Neural progenitor cell (in vitro differentiated cells): Measurements from ENCODE around the gene SERPINB11. TPM values are rescaled to one million over a fixed set of nuclear protein-coding genes. Genes with fewer than 3 reads are reported as not detected.

Experiments used
- DNase-seq: peaks from one replicate; pipeline ENCODE4 v3.0.0-alpha.2; 2016; ENCODE audit warnings: low spot score
- H2AFZ ChIP-seq: fragments of 200-600 bp; sonication (generic); replicated peaks from 2 replicates; pipeline ENCODE4 v1.6.1; 2016; ENCODE audit warnings: antibody characterized with exemption
- H3F3A ChIP-seq: fragments of 200-600 bp; sonication (generic); 2 replicates; pipeline ENCODE4 v1.6.1; 2016; ENCODE audit warnings: antibody characterized with exemption, low read depth
- H3K27ac ChIP-seq: fragments of 200-600 bp; sonication (generic); 2 replicates; pipeline ENCODE4 v1.5.1; 2016; ENCODE audit warnings: mild to moderate bottlenecking
- H3K27me3 ChIP-seq: fragments of 200-600 bp; sonication (generic); 2 replicates; pipeline ENCODE4 v1.6.1; 2016; ENCODE audit warnings: mild to moderate bottlenecking, moderate library complexity
- H3K36me3 ChIP-seq: fragments of 200-600 bp; sonication (generic); 2 replicates; pipeline ENCODE4 v1.5.1; 2016
- H3K4me1 ChIP-seq: fragments of 200-600 bp; sonication (generic); 2 replicates; pipeline ENCODE4 v1.6.1; 2016; ENCODE audit warnings: mixed run types
- H3K4me2 ChIP-seq: fragments of 200-600 bp; sonication (generic); 2 replicates; pipeline ENCODE4 v1.6.1; 2016
- H3K4me3 ChIP-seq: fragments of 200-600 bp; sonication (generic); 2 replicates; pipeline ENCODE4 v1.5.1; 2016
- H3K79me2 ChIP-seq: fragments of 200-600 bp; sonication (generic); 2 replicates; pipeline ENCODE4 v1.6.1; 2016; ENCODE audit warnings: low read depth
- H3K9ac ChIP-seq: fragments of 200-600 bp; sonication (generic); 2 replicates; pipeline ENCODE4 v1.6.1; 2016
- H3K9me3 ChIP-seq: fragments of 200-600 bp; sonication (generic); 2 replicates; pipeline ENCODE4 v1.5.1; 2016; ENCODE audit warnings: low read depth
- H4K20me1 ChIP-seq: fragments of 200-600 bp; sonication (generic); 2 replicates; pipeline ENCODE4 v1.6.1; 2016; ENCODE audit warnings: low read depth
- H3K27ac Mint-ChIP-seq: 3 replicates; pipeline ENCODE4 v1.8.0; 2021; ENCODE audit warnings: mixed read lengths
- H3K27me3 Mint-ChIP-seq: 2 replicates; pipeline ENCODE4 v1.8.0; 2022; ENCODE audit warnings: low read depth, mild to moderate bottlenecking, inconsistent platforms, moderate library complexity, mixed read lengths; ENCODE audit not compliant: insufficient read depth
- H3K36me3 Mint-ChIP-seq: 3 replicates; pipeline ENCODE4 v1.8.0; 2021; ENCODE audit warnings: mixed read lengths
- H3K4me1 Mint-ChIP-seq: 3 replicates; pipeline ENCODE4 v1.8.0; 2021; ENCODE audit warnings: mixed read lengths
- H3K4me3 Mint-ChIP-seq: 3 replicates; pipeline ENCODE4 v1.8.0; 2021; ENCODE audit warnings: mild to moderate bottlenecking, moderate library complexity, mixed read lengths
- H3K9me3 Mint-ChIP-seq: 3 replicates; pipeline ENCODE4 v1.8.0; 2020; ENCODE audit warnings: mixed read lengths
- CTCF ChIP-seq: fragments of 200-600 bp; sonication (generic); IDR thresholded peaks from 2 replicates; pipeline ENCODE4 v1.5.1; 2017; ENCODE audit warnings: antibody characterized with exemption, mild to moderate bottlenecking
- EZH2 ChIP-seq: fragments of 200-600 bp; sonication (generic); IDR thresholded peaks from 2 replicates; pipeline ENCODE4 v1.6.1; 2017; ENCODE audit warnings: antibody characterized with exemption, mild to moderate bottlenecking, moderate library complexity
- EZH2phosphoT487 ChIP-seq: fragments of 200-600 bp; sonication (generic); IDR thresholded peaks from 2 replicates; pipeline ENCODE4 v1.6.1; 2017; ENCODE audit warnings: antibody characterized with exemption
- total RNA-seq: library from RNA; depleted of rRNA; stranded (reverse); fragments of >200 nt; gene quantifications from 2 replicates; pipeline ENCODE4 v1.2.3, GENCODE V29; 2015; ENCODE audit warnings: low replicate concordance

SERPINB11 gene
- total RNA-seq, 1 donor from 2014 or later = not detected

GRCh38 chr18:63705401-63705800 is 2.6 kb downstream of the SERPINB11 start:
- DNase-seq = no peak
- no peak overlapping the region for H3K4me3 ChIP-seq

GRCh38 chr18:63707816-63708215 is 5.1 kb downstream of the SERPINB11 start:
- H3K27me3 ChIP-seq = no peaks in the 10 kb centered on the region
- no peaks in the 10 kb centered on the region for H3K9me3 ChIP-seq
- no peak overlapping the region for H3K4me3 ChIP-seq
- no peaks in the 10 kb centered on the region for H3K4me1 Mint-ChIP-seq
- H3K9ac ChIP-seq = no peak overlapping the region
- no peaks in the 10 kb centered on the region for H3K4me1 ChIP-seq
- H2AFZ ChIP-seq = no peak overlapping the region
- no peaks in the 10 kb centered on the region for H3K36me3 ChIP-seq
- DNase-seq = no peak
- H3K79me2 ChIP-seq = no peaks in the 10 kb centered on the region
- TF ChIP-seq EZH2phosphoT487 (no peak), EZH2 (no peak), CTCF (no peak)
- H4K20me1 ChIP-seq = no peaks in the 10 kb centered on the region
- H3F3A ChIP-seq = no peaks in the 10 kb centered on the region
- H3K4me3 Mint-ChIP-seq = no peak overlapping the region
- H3K9me3 Mint-ChIP-seq = no peaks in the 10 kb centered on the region
- no peak overlapping the region for H3K27ac ChIP-seq
- no peak overlapping the region for H3K4me2 ChIP-seq
- H3K27ac Mint-ChIP-seq = no peak overlapping the region
- H3K36me3 Mint-ChIP-seq = no peaks in the 10 kb centered on the region
- no peaks in the 10 kb centered on the region for H3K27me3 Mint-ChIP-seq

More at GRCh38 chr18:63705401-63705800, 2.6 kb downstream of the SERPINB11 start:
- Histone ChIP-seq H3K36me3 (no peaks in the 10 kb centered on the region), H3K9me3 (no peaks in the 10 kb centered on the region), H3F3A (no peaks in the 10 kb centered on the region), H3K79me2 (no peaks in the 10 kb centered on the region), H3K9ac (no peak overlapping the region), H4K20me1 (no peaks in the 10 kb centered on the region), H2AFZ (no peak overlapping the region), H3K4me2 (no peak overlapping the region), H3K27me3 (no peaks in the 10 kb centered on the region), H3K27ac (no peak overlapping the region), H3K4me1 (no peaks in the 10 kb centered on the region)
- Mint-ChIP-seq H3K36me3 (no peaks in the 10 kb centered on the region), H3K9me3 (no peaks in the 10 kb centered on the region), H3K4me1 (no peaks in the 10 kb centered on the region), H3K27me3 (no peaks in the 10 kb centered on the region), H3K4me3 (no peak overlapping the region), H3K27ac (no peak overlapping the region)
- TF ChIP-seq EZH2 = no peak
- TF ChIP-seq CTCF = no peak
- no peak for TF ChIP-seq EZH2phosphoT487

GRCh38 chr18:63708650-63709049 is 5.9 kb downstream of the SERPINB11 start:
- H3K9me3 Mint-ChIP-seq = peaks cover 4% of the 10 kb centered on the region
- Histone ChIP-seq H3K79me2 (no peaks in the 10 kb centered on the region), H3K36me3 (no peaks in the 10 kb centered on the region), H4K20me1 (no peaks in the 10 kb centered on the region), H3K27me3 (no peaks in the 10 kb centered on the region), H3K9me3 (no peaks in the 10 kb centered on the region), H3F3A (no peaks in the 10 kb centered on the region), H2AFZ (no peak overlapping the region), H3K4me3 (no peak overlapping the region), H3K27ac (no peak overlapping the region), H3K4me2 (no peak overlapping the region), H3K9ac (no peak overlapping the region), H3K4me1 (no peaks in the 10 kb centered on the region)
- no peak overlapping the region for H3K4me3 Mint-ChIP-seq
- DNase-seq = no peak
- H3K27me3 Mint-ChIP-seq = no peaks in the 10 kb centered on the region
- no peak overlapping the region for H3K27ac Mint-ChIP-seq
- no peaks in the 10 kb centered on the region for H3K4me1 Mint-ChIP-seq
- TF ChIP-seq CTCF (no peak), EZH2 (no peak), EZH2phosphoT487 (no peak)
- H3K36me3 Mint-ChIP-seq = no peaks in the 10 kb centered on the region
